ENCODE data around the gene POU2AF1. TPM values are rescaled to one million over a fixed set of nuclear protein-coding genes. Genes with fewer than 3 reads are reported as not detected.

Gene POU2AF1
- total RNA-seq, 1 donor from 2014 or later: not detected

DNA sequence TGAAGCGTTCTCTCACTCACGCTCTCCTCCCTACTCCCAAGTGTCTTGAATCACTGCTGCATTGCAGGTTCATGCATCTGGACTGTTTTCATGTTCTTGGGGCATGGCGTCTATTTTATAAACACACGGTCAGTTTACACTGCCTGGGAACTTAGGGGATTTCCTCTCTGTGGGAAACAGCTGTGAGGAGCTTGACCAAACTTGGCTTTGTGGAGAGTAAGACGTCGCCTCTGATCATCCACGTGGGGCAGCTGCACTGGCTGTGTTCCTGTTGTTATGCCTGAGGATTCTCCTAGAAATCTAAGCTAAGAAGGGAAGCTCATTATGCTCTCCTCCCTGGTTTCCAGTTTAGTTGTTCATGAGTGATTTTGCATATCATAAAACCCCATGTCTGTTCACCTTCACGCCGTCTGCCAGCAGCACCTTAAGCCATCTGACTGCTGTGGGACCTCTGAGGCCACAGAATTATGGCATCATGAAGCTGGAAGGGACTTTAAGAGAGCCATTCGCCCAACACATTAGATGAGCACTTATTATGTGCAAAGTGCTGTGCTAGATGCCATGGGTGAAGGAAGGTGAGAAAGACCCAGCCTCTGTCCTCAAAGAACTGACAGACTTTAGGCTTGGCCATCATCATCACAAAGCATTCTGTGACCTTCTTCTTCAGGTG is 38.8 kb upstream of the POU2AF1 start:
- no peak for DNase-seq (ENCODE audit: low spot score in 2 of 2, unreplicated experiment in 2 of 2)

DNA sequence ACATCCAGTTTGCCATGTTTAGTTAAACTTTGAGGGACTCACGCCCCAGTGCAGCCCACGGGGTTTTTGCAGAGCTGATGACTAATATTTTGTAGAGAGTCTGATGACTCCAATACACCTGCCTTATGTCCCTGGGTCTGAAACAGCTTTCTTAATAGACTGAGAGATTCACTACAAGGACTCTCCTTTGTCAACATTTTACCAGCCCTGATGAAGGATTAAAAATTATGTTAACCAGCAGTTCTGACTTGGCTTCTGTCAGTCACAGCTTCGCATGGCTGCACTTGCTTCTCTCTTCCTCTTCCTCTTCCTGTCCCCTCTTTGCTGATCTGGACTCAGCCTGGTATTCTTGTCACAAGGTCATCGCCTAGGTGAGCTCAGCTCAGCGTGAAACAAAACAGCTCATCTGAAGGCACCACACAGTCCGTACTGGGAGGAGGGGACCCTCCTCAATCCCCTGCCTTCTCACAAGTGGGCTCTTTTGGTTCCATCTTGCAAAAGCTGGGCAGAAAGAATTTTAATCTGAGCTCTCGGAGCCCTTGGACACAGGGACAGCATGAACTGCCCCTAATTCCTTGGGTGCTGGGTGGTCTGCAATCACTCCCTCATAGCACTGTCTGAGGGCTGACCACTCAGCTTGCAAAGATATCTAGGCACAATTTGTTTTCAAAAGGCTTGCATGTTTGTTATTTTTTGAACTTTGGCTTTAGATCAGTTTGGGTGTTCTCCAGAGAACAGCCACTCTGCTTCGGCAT is 38.1 kb upstream of the POU2AF1 start:
- TF ChIP-seq, protein P1, sequence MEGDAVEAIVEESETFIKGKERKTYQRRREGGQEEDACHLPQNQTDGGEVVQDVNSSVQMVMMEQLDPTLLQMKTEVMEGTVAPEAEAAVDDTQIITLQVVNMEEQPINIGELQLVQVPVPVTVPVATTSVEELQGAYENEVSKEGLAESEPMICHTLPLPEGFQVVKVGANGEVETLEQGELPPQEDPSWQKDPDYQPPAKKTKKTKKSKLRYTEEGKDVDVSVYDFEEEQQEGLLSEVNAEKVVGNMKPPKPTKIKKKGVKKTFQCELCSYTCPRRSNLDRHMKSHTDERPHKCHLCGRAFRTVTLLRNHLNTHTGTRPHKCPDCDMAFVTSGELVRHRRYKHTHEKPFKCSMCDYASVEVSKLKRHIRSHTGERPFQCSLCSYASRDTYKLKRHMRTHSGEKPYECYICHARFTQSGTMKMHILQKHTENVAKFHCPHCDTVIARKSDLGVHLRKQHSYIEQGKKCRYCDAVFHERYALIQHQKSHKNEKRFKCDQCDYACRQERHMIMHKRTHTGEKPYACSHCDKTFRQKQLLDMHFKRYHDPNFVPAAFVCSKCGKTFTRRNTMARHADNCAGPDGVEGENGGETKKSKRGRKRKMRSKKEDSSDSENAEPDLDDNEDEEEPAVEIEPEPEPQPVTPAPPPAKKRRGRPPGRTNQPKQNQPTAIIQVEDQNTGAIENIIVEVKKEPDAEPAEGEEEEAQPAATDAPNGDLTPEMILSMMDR (IDR thresholded peaks at IDR 0.05; ENCODE audit: unreplicated experiment): no peak
- DNase-seq (ENCODE audit: low spot score in 2 of 2, unreplicated experiment in 2 of 2): no peak
- Mint-ChIP-seq H3K27ac (no peak overlapping the region), H3K27me3 (ENCODE audit: low read depth) (peaks cover 27% of the 10 kb centered on the region), H3K9me3 (no peaks in the 10 kb centered on the region), H3K4me1 (no peaks in the 10 kb centered on the region), H3K4me3 (no peak overlapping the region), H3K36me3 (no peaks in the 10 kb centered on the region)

More for the DNA sequence above, 38.8 kb upstream of the POU2AF1 start:
- Mint-ChIP-seq H3K9me3 (no peaks in the 10 kb centered on the region), H3K27ac (no peak overlapping the region), H3K4me1 (no peaks in the 10 kb centered on the region), H3K4me3 (no peak overlapping the region), H3K36me3 (no peaks in the 10 kb centered on the region), H3K27me3 (ENCODE audit: low read depth) (peaks cover 23% of the 10 kb centered on the region)
- TF ChIP-seq, protein P1 (IDR thresholded peaks at IDR 0.05; ENCODE audit: unreplicated experiment): no peak

DNA sequence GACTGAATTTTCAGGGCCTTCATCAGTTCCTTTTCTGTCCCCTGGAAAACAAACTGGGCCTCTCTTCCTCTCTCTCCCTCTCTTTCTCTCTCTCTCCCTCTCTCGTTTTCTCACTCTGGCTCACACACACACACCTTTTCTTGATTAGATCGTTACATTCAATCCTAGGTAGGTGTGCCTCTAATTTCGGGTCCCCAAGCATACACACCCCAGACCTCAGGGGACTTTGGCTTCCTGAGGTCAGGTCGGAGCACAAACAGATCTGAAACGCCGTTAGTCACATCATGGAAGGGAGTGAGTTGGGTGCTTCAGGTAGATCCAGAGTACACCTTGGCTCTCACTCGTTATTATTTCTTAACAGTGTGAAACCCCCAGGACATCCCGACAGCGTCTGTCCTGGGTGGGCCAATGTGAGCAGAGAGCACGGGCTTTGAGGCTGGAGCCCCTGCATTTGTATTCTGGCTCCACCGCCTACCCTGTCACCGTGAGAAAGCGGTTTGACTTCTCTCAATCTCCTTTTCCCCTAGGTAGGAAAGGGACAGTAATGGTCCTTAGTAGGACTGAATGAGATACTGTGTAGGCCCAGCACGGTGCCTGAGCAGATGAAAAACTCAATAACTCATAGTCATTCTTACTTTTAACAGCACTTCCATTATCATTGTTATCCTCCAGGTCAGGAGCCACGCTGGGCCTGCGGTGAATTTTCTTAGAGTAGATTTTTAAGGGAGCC is 37.3 kb upstream of the POU2AF1 start:
- TF ChIP-seq, protein P1 (IDR thresholded peaks at IDR 0.05; ENCODE audit: unreplicated experiment): no peak
- Mint-ChIP-seq H3K4me3 (no peak overlapping the region), H3K4me1 (no peaks in the 10 kb centered on the region), H3K27me3 (ENCODE audit: low read depth) (peaks cover 27% of the 10 kb centered on the region), H3K36me3 (no peaks in the 10 kb centered on the region), H3K9me3 (no peaks in the 10 kb centered on the region), H3K27ac (no peak overlapping the region)
- DNase-seq (ENCODE audit: low spot score in 2 of 2, unreplicated experiment in 2 of 2): no peak

DNA sequence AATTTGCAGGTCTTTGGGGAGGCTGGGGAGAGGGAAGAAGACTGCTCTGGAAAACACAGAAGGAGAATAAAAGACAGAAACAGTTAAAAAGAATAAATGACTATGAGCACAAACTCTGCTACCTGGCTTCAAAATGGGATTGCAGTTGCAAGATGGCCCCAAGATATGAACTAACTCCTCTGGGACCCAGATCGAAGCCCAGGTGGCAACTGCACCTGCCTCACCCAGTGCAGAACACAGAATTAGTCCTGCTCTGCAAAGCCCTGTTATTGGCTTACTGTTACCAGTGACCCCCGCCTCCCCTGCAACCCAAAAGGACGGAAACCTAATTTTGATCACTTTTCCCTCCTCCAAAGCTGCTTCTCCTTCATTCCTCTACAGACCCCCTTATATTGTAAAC is 35.9 kb upstream of the POU2AF1 start:
- TF ChIP-seq, protein P1 (IDR thresholded peaks at IDR 0.05; ENCODE audit: unreplicated experiment): no peak

DNA sequence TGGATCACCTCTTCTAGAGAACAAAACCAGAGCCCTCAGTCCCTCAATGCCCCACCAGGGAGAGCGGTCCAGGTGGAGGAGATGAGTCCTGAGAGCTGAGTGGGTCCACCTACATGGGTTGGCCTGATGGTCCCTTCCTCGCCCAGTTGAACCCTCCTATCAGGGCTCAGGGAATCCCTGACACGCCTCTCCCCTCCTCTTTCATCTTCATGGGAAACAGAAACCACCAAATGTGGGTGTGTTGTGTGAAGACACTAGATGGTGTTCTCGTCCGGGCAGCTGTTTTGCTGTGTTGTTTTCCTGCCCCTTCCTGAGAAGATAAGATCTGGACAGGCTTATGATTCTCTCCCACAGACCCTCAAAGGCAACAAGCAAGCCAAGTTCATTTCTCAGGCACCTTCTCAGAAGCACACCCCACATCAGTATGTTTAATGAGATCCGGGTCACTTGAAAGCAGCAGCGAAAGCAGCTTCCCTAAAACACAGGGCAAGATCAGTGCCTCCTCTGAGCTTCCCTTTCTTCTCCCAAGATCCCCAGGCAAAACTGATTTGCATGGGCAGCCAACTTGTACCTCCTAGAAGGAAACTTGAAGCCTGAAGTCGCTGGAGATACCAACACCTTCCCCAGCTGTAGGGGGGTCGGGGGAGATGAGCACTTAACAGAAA is 35.3 kb upstream of the POU2AF1 start:
- Mint-ChIP-seq H3K36me3 (no peaks in the 10 kb centered on the region), H3K27me3 (ENCODE audit: low read depth) (peaks cover 34% of the 10 kb centered on the region), H3K27ac (no peak overlapping the region), H3K4me1 (no peaks in the 10 kb centered on the region), H3K4me3 (no peak overlapping the region), H3K9me3 (no peaks in the 10 kb centered on the region)
- TF ChIP-seq, protein P1 (IDR thresholded peaks at IDR 0.05; ENCODE audit: unreplicated experiment): no peak
- DNase-seq (ENCODE audit: low spot score in 2 of 2, unreplicated experiment in 2 of 2): no peak

More for the DNA sequence above, 35.9 kb upstream of the POU2AF1 start:
- H3K27me3 Mint-ChIP-seq (ENCODE audit: low read depth): peaks cover 31% of the 10 kb centered on the region
- no peaks in the 10 kb centered on the region for H3K36me3 Mint-ChIP-seq
- H3K9me3 Mint-ChIP-seq: no peaks in the 10 kb centered on the region
- H3K27ac Mint-ChIP-seq: no peak overlapping the region
- H3K4me1 Mint-ChIP-seq: no peaks in the 10 kb centered on the region
- H3K4me3 Mint-ChIP-seq: no peak overlapping the region
- no peak for DNase-seq (ENCODE audit: low spot score in 2 of 2, unreplicated experiment in 2 of 2)
